HG03354 (cell line): ENCODE results near the gene EPN2.
A peak's percentile ranks its signal among the peaks of the same experiment; 100 is the strongest.
"Not testable (repeated sequence)": the region's sequence is repeated elsewhere in the genome, so short reads cannot be mapped to it uniquely, and the experiment has no call there.

Source experiments
- ATAC-seq: cut with Tn5 transposase; IDR thresholded peaks from one replicate; pipeline ENCODE4 v1.9.1; 2021; ENCODE audit warnings: mild to moderate bottlenecking; ENCODE audit not compliant: unreplicated experiment, poor library complexity, severe bottlenecking

The EPN2 gene

DNA sequence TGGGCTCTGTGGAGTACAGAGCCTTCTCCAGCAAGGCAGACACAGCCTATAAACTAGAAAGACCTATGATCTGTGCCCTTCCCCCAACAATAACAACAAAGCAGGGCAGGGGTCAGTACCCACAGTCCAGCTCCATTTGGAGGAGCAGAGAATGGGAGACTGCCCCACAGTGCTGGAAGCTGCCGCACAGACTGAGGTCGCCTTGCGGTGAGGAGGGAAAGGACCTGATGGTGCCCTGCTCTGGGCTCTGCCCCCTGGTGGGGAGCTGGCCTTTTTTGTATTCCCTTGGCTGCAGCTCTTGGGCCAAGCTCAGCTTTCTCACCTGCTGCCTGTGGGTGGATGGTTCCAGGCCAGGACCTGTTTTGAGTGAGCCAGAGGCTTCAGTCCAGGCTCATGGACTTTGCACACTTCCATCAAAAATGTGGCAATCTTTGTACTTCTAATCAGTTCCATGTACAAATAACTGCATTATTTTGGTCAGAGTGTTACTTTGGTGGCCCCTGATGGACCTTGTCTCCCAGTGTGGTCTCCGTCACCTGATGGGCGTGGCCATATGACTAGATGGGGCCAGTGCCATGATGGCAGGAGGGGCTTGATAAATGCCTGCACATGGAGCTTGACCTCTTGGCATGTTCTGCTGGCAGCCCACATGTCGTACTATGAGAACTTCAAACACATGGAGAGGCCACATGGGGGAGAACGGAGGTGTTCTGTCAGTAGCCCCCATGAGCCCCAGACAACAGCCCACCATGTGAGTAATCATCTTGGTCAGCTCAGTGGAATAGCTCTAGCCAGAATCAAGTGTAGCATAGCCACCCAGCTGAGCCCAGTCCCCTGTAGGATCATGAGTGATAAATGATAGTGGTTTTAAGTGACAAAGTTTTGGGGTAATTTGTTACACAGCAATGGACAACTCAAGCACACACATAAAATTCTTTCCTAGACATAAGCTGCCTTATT lies 101.1 kb downstream of the EPN2 start:
- ATAC-seq = peak; percentile 78

DNA sequence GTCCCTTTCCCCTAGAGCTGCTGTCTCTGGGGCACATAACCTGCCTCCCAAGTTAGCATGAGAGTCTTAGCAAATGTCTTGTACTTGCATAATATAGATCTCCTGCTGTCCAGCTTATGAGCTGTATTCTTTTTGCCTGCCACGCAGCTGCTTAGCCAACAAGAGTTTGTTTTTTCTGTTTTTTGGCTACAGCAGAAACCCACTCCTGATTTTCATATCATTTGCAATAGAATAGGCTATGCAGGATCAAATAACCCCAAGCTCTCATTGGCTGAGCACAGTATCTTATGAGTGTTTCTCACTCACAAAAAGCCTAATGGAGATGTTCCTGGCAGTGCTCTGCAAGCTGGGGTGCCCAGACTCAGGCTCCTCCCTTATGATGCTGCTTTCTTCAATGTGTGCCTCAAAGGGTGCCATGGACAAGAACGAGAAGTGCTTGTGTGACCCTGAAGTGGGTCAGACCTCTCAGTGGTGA lies 102.2 kb downstream of the EPN2 start:
- ATAC-seq = no peak

DNA sequence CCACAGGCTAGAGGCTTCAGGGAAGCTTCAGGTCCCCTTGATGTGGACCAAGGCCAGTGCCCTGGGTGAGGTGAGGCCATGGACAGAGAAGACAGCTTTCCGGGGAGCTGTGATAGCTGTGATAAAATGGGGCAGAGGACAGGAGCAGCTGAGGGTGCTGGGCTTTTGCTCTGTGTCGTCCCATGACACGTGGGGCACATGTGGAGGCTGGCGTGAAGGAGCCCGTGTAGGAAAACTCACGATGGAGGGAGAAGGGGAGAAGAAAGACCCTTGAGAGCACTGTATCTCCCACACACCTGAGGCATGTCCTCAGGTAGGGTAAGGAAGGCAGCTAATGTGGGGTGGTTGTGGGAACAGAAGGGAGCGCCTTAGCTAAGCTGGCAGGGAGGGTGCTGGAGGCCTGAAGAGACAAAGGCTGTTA lies 104.1 kb downstream of the EPN2 start:
- no peak for ATAC-seq

- no peak for ATAC-seq
Measured at GRCh38 chr17:19341641-19342610, 104.8 kb downstream of the EPN2 start.

DNA sequence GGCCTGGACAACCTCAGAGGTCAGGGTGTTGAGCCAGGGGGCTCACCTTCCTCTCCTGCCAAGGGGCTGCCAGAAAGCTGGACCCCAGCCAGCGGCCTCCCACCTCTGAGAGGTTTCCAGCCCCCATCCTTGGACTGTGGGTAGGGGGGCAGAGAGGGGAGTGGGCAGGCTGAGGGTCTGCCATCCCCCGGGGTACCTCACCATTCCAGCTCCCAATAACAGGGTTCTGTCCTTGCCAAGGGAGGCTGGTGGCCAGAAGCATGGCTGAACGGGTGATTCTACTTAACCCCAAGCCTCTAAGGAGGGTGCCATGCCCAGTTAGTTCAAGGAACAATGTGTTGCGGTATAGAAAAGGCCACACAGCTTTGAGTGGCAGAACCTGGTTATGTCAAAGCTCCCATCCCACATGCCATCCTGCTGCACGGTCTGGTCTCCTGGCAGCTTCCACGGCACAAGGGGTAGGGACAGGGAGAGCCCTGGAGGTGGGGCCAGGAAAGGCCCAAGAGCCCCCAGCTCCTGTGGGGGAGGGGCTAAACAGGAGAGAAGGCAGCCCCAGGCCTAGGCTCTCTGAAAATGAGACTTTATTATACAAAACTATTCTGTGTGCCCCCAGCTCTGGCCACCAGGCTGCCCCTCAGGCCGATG lies 105.6 kb downstream of the EPN2 start:
- ATAC-seq = no peak

DNA sequence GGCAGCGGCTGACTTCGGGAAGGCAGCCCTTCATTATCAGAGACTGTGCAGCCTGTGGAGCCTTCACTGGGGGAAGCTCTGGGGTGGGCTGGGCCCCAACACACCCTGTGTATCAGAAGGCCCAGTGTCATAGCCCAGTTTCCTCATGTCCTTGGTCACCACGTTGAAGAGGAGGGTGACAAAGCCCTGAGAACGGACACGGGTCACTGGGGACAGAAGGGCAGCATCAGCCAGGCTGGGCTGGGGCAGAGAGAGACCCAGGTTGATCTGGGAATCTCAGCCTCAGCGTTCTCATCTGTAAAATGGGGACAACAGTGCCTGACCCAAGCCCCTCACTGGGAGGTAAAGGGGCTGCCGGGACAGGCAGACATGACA lies 106.1 kb downstream of the EPN2 start:
- no peak for ATAC-seq

DNA sequence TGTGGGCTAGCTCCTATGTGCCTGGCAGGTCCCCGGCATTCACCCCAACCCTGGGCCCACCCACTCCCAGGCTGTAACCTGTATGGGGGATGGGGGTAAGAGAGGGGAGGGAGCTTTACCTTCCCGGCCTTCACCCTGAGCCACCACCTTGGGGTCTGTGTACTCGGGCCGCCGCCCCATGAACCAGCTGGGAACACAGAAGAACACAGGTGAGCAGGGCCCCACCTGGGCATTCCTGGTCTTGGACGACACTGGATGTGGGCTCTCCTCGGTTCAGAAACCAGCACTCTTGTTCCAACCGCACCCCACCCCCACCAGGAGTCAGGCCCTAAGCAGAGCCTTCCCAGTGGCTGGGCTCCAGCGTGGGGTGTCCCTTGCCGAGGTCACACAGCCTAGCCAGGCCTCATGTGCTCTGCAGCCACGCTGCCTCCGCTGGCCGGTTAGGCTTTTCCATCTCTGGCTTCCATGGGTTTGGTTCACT lies 106.5 kb downstream of the EPN2 start:
- no peak for ATAC-seq

DNA sequence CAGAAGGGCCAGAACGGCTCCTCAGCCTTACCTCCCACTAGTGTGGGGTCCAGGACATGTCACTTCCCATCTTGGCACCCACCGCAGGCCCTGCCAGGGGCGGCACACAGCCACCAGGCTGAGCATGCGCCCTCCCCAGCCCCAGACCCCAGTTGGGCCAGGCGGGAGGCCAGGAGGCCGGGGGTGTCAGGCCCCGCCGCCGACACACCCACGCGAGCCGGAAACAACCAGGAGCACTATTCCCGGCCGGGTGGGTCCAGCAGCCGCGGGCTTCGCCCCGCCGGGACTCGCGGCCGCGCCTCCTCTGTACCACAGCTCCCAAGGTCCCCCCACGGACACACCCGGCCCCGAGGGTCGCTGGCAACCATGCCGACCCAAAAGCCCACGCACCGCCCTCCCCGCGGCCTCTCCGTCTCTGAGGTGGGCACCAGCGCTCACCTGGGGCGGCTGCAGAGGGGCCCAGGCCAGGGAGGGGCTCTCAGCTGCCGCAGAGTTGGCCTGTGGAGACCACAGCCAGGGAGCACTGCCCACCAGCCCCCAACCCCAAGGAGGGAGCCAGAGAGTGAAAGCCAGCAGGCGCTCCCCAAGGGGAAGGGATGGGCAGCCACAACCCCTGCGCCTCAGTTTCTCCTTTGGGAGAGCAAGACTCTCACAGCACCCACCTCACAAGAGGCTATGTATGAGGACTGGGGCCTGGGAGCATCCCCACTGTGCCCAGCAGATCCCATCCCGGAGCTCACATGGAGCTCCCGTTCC lies 107.3 kb downstream of the EPN2 start:
- ATAC-seq = no peak

DNA sequence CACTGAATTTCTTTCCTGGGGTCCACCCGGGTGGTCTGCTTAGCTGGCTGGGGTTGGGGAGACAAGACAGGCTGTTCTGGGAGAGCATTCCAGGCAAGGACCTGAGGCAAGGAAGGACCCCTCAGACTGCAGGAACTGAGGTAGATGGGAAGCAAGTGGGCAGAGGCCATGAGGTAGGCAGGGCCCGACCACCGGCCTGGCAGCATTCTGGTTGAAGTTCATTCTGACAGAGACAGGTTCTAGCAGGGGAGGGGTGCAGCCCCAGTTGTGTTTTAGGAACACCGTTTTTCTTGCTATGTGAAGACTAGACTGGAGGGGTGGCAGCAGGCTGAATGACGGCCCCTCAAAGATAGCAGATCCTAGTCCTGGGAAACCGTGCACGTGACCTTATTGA lies 107.9 kb downstream of the EPN2 start:
- ATAC-seq = no peak

DNA sequence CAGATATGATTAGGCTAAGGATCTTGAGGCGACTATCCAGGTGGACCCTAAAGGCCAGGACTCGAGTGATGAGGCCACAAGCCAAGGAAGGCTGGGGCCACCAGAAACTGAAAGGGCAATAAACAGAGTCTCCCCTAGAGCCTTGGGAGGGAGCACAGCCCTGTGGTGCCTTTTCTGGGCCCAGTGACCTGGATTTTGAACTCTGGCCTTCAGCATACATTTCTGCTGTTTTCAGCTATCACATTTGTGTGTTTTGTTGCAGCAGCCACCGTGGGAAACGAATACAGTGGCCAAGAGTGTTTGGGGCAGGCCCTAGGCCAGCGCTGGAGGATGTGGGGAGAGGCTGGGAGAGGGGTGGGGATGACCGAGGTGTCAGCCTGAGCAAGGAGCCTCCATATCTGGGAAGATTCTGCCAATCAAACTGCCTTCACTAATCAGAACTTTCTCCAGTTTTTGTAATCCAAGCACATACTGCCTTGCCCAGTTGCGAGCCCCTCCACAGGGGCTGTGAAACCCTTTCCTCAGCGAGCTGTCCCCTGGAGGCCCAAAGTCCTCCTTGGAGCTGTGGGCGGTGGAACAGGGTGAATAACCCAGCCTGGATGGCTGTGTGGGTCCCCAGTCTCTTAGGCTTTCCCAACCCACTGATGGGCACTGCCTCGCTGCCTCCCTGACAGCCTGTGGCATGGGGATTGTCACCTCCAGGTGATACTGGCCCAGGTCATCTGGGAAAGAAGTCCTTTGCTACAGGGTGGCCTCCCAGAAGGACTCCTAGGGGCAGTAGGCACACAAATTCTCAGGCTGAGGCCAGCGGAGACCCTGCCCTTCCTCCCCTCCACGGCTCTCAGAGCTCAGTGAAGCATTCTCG lies 108.6 kb downstream of the EPN2 start:
- ATAC-seq = no peak

DNA sequence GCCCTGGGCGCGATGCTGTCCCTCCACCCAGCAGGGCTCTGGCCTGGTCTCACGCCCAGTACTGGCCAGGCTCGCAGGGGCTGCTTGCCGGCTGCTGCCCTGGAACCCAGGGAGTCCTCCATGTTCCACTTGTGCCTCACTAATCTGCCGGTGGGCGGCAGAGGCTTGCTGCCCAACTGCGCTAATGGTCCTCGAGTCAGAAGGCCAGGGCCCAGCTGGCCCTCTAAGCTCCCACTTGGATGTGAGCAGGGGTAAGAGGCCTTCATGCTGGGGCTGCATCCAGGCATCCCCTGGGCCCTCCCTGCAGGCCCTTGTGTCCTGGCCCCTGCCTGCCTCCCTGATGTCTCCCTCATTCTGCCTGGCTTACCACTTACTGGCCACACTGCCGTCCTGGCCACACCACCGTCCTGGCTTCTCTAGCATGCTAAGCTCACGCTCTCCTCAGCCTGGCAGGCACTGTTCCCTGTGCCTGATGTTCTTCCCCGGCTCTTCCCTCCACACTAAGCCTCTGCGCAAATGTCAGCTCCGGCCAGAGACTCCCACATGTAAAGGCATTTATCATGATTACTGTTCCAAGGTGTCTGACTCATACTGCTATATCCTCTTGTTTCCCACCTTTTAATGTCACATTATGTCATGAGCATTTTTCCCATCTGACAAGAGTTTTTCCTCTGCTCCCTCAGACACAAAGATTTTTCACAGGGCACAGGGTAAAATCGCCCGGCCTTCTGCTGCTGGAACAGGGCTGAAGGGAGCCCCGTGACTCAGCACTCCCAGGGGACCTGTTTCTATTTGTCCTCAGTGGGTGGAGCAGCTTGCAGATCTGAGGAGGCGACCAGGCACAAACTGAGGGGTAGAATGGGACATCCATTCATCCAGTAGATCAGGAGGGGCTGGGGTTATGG lies 109.4 kb downstream of the EPN2 start:
- ATAC-seq = no peak

GRCh38 chr17:19347323-19348080 lies 110.3 kb downstream of the EPN2 start:
- ATAC-seq = no peak

DNA sequence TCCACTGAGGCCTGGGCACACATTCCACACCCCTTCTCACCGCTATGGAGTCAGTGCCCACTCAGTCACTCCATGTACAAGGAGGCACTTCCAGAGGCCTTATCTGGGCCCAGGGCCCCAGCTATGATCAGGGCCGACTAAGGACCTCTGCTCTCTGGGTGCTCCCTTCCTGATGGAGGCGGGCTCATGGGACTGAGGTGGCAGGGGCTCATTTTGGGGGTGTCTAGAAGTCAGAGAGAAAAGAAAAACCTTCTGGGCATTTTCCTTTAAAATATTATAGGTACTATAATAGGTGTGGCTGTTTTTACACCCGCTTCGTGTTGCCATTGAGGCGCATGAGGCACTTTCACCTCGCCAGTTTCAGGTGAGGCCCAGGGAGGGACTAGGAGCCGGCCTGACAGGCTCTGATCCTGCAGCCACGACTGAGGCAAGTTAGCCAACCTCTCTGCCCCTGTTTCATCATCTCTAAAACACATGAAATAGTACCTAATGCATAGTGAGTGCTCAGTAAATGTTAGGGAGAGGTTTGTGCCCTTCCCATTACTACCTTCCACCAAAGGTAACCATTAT lies 111.0 kb downstream of the EPN2 start:
- no peak for ATAC-seq

DNA sequence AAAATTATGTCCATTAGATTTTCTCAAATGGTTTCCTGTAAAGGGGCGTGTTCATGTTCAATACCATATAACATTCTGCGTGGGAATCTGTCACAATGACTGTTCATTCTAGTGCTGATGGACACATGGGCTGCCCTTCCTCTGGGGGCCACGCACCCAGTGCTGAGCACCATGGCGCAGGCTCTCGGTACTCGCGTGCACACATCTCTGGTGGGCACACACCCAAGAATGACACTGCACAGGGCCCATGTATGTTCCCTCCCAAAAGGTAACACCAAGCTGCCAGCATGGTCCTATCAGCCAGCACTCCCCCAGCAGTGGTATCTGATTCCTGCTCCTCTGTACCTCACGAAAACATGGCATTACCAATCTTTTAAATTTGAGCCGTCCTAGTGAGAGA lies 111.6 kb downstream of the EPN2 start:
- no peak for ATAC-seq

DNA sequence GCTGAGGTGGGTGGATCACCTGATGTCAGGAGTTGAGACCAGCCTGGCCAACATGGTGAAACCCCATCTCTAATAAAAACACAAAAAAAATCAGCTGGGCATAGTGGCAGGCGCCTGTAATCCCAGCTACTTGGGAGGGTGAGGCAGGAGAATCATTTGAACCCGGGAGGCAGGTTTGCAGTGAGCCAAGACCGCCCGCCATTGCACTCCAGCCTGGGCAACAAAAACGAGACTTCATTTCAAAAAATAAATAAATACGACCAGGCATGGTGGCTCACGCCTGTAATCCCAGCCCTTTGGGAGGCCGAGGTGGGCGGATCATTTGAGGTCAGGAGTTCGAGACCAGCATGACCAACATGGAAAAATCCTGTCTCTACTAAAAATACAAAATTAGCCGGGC lies 116.2 kb downstream of the EPN2 start:
- ATAC-seq = not testable (repeated sequence)

- no peak for ATAC-seq
Measured at GRCh38 chr17:19354748-19355147, 117.6 kb downstream of the EPN2 start.
